Fibroblast of lung (primary cell): ENCODE data around the gene NOL12. TPM values are rescaled to one million over a fixed set of nuclear protein-coding genes. Genes with fewer than 3 reads are reported as not detected.
"Not testable (repeated sequence)": the region's sequence is repeated elsewhere in the genome, so short reads cannot be mapped to it uniquely, and the experiment has no call there.

ENCODE experiments used
- DNase-seq, 2 donors: peaks; one replicate each; pipeline versions ENCODE4 v3.0.0 to v3.0.0-alpha.2; 2010; ENCODE audit warnings: low read depth in 2 of 2
- H2AFZ ChIP-seq: 2 replicates; pipeline ENCODE4 v1.5.1; 2012; ENCODE audit warnings: low read length, control low read depth, inconsistent platforms
- H3K27ac ChIP-seq: 2 replicates; pipeline ENCODE4 v1.5.1; 2011; ENCODE audit warnings: low read length, control low read depth; ENCODE audit not compliant: insufficient read depth
- H3K27me3 ChIP-seq: 2 replicates; pipeline ENCODE4 v1.5.1; 2011; ENCODE audit warnings: mild to moderate bottlenecking, low read length; ENCODE audit not compliant: control insufficient read depth, insufficient read depth
- H3K36me3 ChIP-seq: 2 replicates; pipeline ENCODE4 v1.5.1; 2011; ENCODE audit warnings: low read length; ENCODE audit not compliant: control insufficient read depth, insufficient read depth
- H3K4me1 ChIP-seq: 2 replicates; pipeline ENCODE4 v1.5.1; 2011; ENCODE audit warnings: low read length; ENCODE audit not compliant: control insufficient read depth, insufficient read depth; ENCODE audit errors: extremely low read depth
- H3K4me2 ChIP-seq: 2 replicates; pipeline ENCODE4 v1.5.1; 2011; ENCODE audit warnings: low read length, control low read depth; ENCODE audit not compliant: insufficient read depth; ENCODE audit errors: extremely low read depth
- H3K4me3 ChIP-seq, 4 experiments: fragments of 200-600 bp in 1 of 4; sonication (generic) in 1 of 4; replicated peaks in 1 of 4; 2 replicates each; pipeline ENCODE4 v1.5.1; 2011 to 2016; ENCODE audit warnings: low read length in 4 of 4, low read depth in 3 of 4, mild to moderate bottlenecking in 3 of 4, control low read depth in 2 of 4, inconsistent platforms in 1 of 4, mixed read lengths in 1 of 4; ENCODE audit not compliant: insufficient read depth in 1 of 4; ENCODE audit errors: control extremely low read depth in 1 of 4
- H3K79me2 ChIP-seq: 2 replicates; pipeline ENCODE4 v1.5.1; 2012; ENCODE audit warnings: mild to moderate bottlenecking, low read length, inconsistent platforms; ENCODE audit not compliant: control insufficient read depth, insufficient read depth
- H3K9ac ChIP-seq: 2 replicates; pipeline ENCODE4 v1.5.1; 2011; ENCODE audit warnings: mild to moderate bottlenecking, low read length, control low read depth; ENCODE audit not compliant: insufficient read depth
- H3K9me3 ChIP-seq: 2 replicates; pipeline ENCODE4 v1.5.1; 2012; ENCODE audit warnings: low read depth, low read length; ENCODE audit not compliant: control insufficient read depth, insufficient read depth
- H4K20me1 ChIP-seq: 2 replicates; pipeline ENCODE4 v1.5.1; 2011; ENCODE audit warnings: low read length; ENCODE audit not compliant: control insufficient read depth, insufficient read depth; ENCODE audit errors: extremely low read depth
- EZH2 ChIP-seq: IDR thresholded peaks from 2 replicates; pipeline ENCODE4 v1.5.1; 2012; ENCODE audit warnings: low read length, control low read depth, mild to moderate bottlenecking; ENCODE audit errors: missing control alignments
- polyA plus RNA-seq, 2 donors: library from polyadenylated mRNA; depleted of rRNA in 1 of 2; stranded (reverse) in 1 of 2; unstranded in 1 of 2; fragments of >200 nt; gene quantifications; 2 replicates each; pipeline ENCODE4 v1.2.1, GENCODE V29; 2011 to 2012; ENCODE audit warnings: missing spikeins in 1 of 2
- total RNA-seq: library from RNA; depleted of rRNA; stranded (reverse); fragments of >200 nt; gene quantifications from 2 replicates; pipeline ENCODE4 v1.2.1, GENCODE V29; 2014
- TF ChIP-seq, protein P1 (sequence below), 2 donors: IDR thresholded peaks in 1 of 2; conservative IDR thresholded peaks in 1 of 2; 1 replicate in 1 of 2; 2 replicates in 1 of 2; pipeline ENCODE4 v1.5.1; 2011 to 2012; ENCODE audit warnings: low read length in 2 of 2, control low read depth in 1 of 2, inconsistent platforms in 1 of 2, low read depth in 1 of 2, mild to moderate bottlenecking in 1 of 2

Gene NOL12
- total and polyA plus RNA-seq, 2 donors (not counting 1 experiment from before 2014, with no cell fraction given), result 12.8 to 15.4 TPM

DNA sequence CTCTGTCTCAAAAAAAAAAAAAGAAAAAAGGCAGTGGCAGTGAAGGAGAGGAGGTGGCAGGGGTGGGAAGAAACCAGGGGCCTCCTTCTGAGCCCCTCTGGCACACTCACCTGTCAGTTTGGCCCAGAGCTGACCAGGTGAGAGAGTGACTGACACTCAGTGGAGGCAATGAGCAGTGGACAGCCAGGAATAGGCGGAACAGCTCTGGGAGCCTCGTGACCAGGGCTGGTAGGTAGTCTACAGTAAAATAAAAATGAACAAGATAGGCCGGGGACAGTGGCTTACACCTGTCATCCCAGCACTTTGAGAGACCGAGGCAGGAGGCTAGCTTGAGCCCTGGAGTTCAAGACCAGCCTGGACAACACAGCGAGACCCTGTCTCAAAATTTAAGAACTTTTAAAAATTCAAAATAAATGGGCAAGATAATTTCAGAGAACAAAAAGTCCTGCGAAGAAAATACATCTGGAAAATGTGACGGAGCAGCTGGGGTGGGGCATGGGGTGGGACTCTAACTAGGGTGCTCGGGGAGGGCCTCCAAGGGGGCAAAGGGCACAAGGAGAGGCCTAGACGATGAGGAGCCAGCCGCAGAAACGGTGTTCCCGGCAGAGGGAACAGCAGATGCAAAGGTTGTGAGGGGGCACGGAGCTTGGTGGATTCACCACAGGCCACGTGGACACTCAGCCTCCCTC lies 31.4 kb upstream of the NOL12 start:
- H3K9ac ChIP-seq, result no peak overlapping the region
- no peak overlapping the region for H3K27ac ChIP-seq
- H3K4me1 ChIP-seq, result peaks cover 9% of the 10 kb centered on the region
- no peak overlapping the region for H3K4me2 ChIP-seq
- H3K79me2 ChIP-seq, result peaks cover 7% of the 10 kb centered on the region
- H2AFZ ChIP-seq, result no peak overlapping the region
- no peak for DNase-seq
- TF ChIP-seq EZH2, result no peak
- TF ChIP-seq, protein P1, sequence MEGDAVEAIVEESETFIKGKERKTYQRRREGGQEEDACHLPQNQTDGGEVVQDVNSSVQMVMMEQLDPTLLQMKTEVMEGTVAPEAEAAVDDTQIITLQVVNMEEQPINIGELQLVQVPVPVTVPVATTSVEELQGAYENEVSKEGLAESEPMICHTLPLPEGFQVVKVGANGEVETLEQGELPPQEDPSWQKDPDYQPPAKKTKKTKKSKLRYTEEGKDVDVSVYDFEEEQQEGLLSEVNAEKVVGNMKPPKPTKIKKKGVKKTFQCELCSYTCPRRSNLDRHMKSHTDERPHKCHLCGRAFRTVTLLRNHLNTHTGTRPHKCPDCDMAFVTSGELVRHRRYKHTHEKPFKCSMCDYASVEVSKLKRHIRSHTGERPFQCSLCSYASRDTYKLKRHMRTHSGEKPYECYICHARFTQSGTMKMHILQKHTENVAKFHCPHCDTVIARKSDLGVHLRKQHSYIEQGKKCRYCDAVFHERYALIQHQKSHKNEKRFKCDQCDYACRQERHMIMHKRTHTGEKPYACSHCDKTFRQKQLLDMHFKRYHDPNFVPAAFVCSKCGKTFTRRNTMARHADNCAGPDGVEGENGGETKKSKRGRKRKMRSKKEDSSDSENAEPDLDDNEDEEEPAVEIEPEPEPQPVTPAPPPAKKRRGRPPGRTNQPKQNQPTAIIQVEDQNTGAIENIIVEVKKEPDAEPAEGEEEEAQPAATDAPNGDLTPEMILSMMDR (conservative IDR thresholded peaks at IDR 0.05 in 1 of 2, IDR thresholded peaks at IDR 0.05 in 1 of 2; ENCODE audit: low read depth in 1 of 2, low read length in 2 of 2), result no peak
- peaks cover 4% of the 10 kb centered on the region for H3K36me3 ChIP-seq
- no peaks in the 10 kb centered on the region for H3K9me3 ChIP-seq
- H3K27me3 ChIP-seq, result no peaks in the 10 kb centered on the region
- no peaks in the 10 kb centered on the region for H4K20me1 ChIP-seq
- no peak overlapping the region for H3K4me3 ChIP-seq

GRCh38 chr22:37655252-37655563 lies 30.9 kb upstream of the NOL12 start:
- Histone ChIP-seq H4K20me1 (no peaks in the 10 kb centered on the region), H3K27me3 (no peaks in the 10 kb centered on the region), H3K9ac (no peak overlapping the region), H3K4me2 (no peak overlapping the region), H3K4me1 (peaks cover 12% of the 10 kb centered on the region), H3K79me2 (peaks cover 12% of the 10 kb centered on the region), H3K9me3 (no peaks in the 10 kb centered on the region), H3K27ac (no peak overlapping the region), H3K36me3 (peaks cover 4% of the 10 kb centered on the region), H3K4me3 (no peak overlapping the region), H2AFZ (no peak overlapping the region)
- DNase-seq, result no peak
- TF ChIP-seq EZH2, result no peak
- TF ChIP-seq, protein P1 (conservative IDR thresholded peaks at IDR 0.05 in 1 of 2, IDR thresholded peaks at IDR 0.05 in 1 of 2; ENCODE audit: low read depth in 1 of 2, low read length in 2 of 2), result no peak

DNA sequence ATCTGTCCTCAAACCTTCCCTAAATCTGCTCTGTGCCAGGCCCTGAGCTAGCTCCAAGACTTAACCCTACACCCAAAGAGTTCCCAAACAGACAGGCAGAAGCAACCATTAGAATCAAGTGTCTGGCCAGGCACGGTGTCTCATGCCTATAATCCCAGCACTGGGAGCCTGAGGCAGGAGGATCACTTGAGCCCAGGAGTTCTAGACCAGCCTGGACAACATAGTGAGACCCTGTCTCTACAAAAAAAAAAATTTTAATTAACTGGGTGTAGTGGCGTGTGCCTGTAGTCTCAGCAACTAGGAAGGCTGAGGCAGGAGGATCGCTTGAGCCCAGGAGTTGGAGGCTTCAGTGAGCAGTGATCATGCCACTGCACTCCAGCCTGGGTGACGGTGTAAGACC lies 29.6 kb upstream of the NOL12 start:
- not testable (repeated sequence) for H3K36me3 ChIP-seq, H3K4me3 ChIP-seq, H3K9ac ChIP-seq, H2AFZ ChIP-seq, H3K9me3 ChIP-seq, DNase-seq, H3K27ac ChIP-seq, H3K4me2 ChIP-seq, H4K20me1 ChIP-seq, H3K27me3 ChIP-seq
- H3K79me2 ChIP-seq, result peaks cover 22% of the 10 kb centered on the region
- H3K4me1 ChIP-seq, result peaks cover 25% of the 10 kb centered on the region
